SK-N-SH treated with all-trans-retinoic acid at 6 μM for 48 hours (cell line): ENCODE data around the gene IQCN.

Experiments
- ATAC-seq: fragments of 200-7000 bp; cut with Tn5 transposase; 3 replicates; pipeline ENCODE4 v1.9.1; 2020; ENCODE audit warnings: mild to moderate bottlenecking, moderate library complexity
- ARNTL ChIP-seq: fragments of 450-650 bp; formaldehyde crosslinking; IDR thresholded peaks from 2 replicates; pipeline ENCODE4 v1.5.0; 2020; ENCODE audit warnings: low read depth, mild to moderate bottlenecking, moderate library complexity, borderline replicate concordance
- BACH2 ChIP-seq: fragments of 250-450 bp; sonication (Bioruptor Pico); IDR thresholded peaks from 2 replicates; pipeline ENCODE4 v1.9.0; 2021; ENCODE audit warnings: mild to moderate bottlenecking, borderline replicate concordance
- CREB5 ChIP-seq: fragments of 250-450 bp; sonication (Bioruptor Pico); IDR thresholded peaks from 2 replicates; pipeline ENCODE4 v1.5.1; 2020; ENCODE audit warnings: low read depth, mild to moderate bottlenecking, moderate library complexity
- CSDC2 ChIP-seq: fragments of 250-450 bp; sonication (Bioruptor Pico); IDR thresholded peaks from 2 replicates; pipeline ENCODE4 v1.5.0; 2020; ENCODE audit warnings: mild to moderate bottlenecking, moderate library complexity
- CSRNP3 ChIP-seq: fragments of 250-450 bp; sonication (Bioruptor Pico); IDR thresholded peaks from 2 replicates; pipeline ENCODE4 v1.5.1; 2021; ENCODE audit warnings: mild to moderate bottlenecking, moderate library complexity
- ESRRG ChIP-seq: fragments of 250-450 bp; sonication (Bioruptor Pico); IDR thresholded peaks from 2 replicates; pipeline ENCODE4 v1.6.1; 2021; ENCODE audit warnings: mild to moderate bottlenecking
- GLIS3 ChIP-seq: fragments of 250-450 bp; sonication (Bioruptor Pico); IDR thresholded peaks from 2 replicates; pipeline ENCODE4 v1.5.0; 2020; ENCODE audit warnings: mild to moderate bottlenecking, moderate library complexity
- POU6F1 ChIP-seq: fragments of 250-450 bp; sonication (Bioruptor Pico); IDR thresholded peaks from 2 replicates; pipeline ENCODE4 v1.8.0; 2021; ENCODE audit warnings: low read depth, mild to moderate bottlenecking, moderate library complexity, borderline replicate concordance
- PPARA ChIP-seq: fragments of 250-450 bp; sonication (Bioruptor Pico); IDR thresholded peaks from 2 replicates; pipeline ENCODE4 v1.5.0; 2020; ENCODE audit warnings: mild to moderate bottlenecking, borderline replicate concordance
- RARB ChIP-seq: fragments of 250-450 bp; sonication (Bioruptor Pico); IDR thresholded peaks from 2 replicates; pipeline ENCODE4 v1.8.0; 2021; ENCODE audit warnings: mild to moderate bottlenecking, moderate library complexity
- SNAI2 ChIP-seq: fragments of 250-450 bp; sonication (Bioruptor Pico); IDR thresholded peaks from 2 replicates; pipeline ENCODE4 v1.5.0; 2020; ENCODE audit warnings: mild to moderate bottlenecking, moderate library complexity
- TCF4 ChIP-seq: fragments of 250-450 bp; sonication (Bioruptor Pico); IDR thresholded peaks from 2 replicates; pipeline ENCODE4 v1.8.0; 2021; ENCODE audit warnings: mild to moderate bottlenecking, moderate library complexity, borderline replicate concordance
- TOX ChIP-seq: fragments of 250-450 bp; sonication (Bioruptor Pico); IDR thresholded peaks from 2 replicates; pipeline ENCODE4 v1.8.0; 2021; ENCODE audit warnings: mild to moderate bottlenecking, moderate library complexity, borderline replicate concordance
- ZC3H10 ChIP-seq: fragments of 250-450 bp; sonication (Bioruptor Pico); IDR thresholded peaks from 2 replicates; pipeline ENCODE4 v1.5.1; 2021; ENCODE audit warnings: mild to moderate bottlenecking, moderate library complexity
- ZFP3 ChIP-seq: fragments of 250-450 bp; sonication (Bioruptor Pico); IDR thresholded peaks from 2 replicates; pipeline ENCODE4 v1.5.0; 2020; ENCODE audit warnings: mild to moderate bottlenecking, moderate library complexity
- ZFP30 ChIP-seq: fragments of 450-650 bp; formaldehyde crosslinking; IDR thresholded peaks from 2 replicates; pipeline ENCODE4 v1.5.0; 2022; ENCODE audit warnings: mild to moderate bottlenecking, moderate library complexity
- ZNF565 ChIP-seq: fragments of 450-650 bp; formaldehyde crosslinking; conservative IDR thresholded peaks from 2 replicates; pipeline ENCODE4 v1.5.0; 2020; ENCODE audit warnings: low read depth, mild to moderate bottlenecking, moderate library complexity
- ZNF70 ChIP-seq: fragments of 450-650 bp; formaldehyde crosslinking; IDR thresholded peaks from 2 replicates; pipeline ENCODE4 v1.5.0; 2020; ENCODE audit warnings: mild to moderate bottlenecking, moderate library complexity
- ZNF8 ChIP-seq: fragments of 450-650 bp; formaldehyde crosslinking; IDR thresholded peaks from 2 replicates; pipeline ENCODE4 v1.5.0; 2020; ENCODE audit warnings: mild to moderate bottlenecking, moderate library complexity

IQCN gene

GRCh38 chr19:18291019-18291524, 16.8 kb upstream of the IQCN start:
- ATAC-seq: no peak
- no peak for TF ChIP-seq ESRRG (CRISPR knock-in tag)
- no peak for TF ChIP-seq ZNF8 (CRISPR knock-in tag)
- no peak for TF ChIP-seq TOX (CRISPR knock-in tag)
- no peak for TF ChIP-seq PPARA (CRISPR knock-in tag)
- no peak for TF ChIP-seq GLIS3
- TF ChIP-seq POU6F1: no peak
- no peak for TF ChIP-seq BACH2 (CRISPR knock-in tag)
- no peak for TF ChIP-seq CSDC2 (CRISPR knock-in tag)
- TF ChIP-seq RARB: no peak
- no peak for TF ChIP-seq CSRNP3
- no peak for TF ChIP-seq ZNF565
- no peak for TF ChIP-seq ZFP3
- no peak for TF ChIP-seq CREB5 (CRISPR knock-in tag)
- TF ChIP-seq ZNF70 (CRISPR knock-in tag): no peak
- TF ChIP-seq TCF4 (CRISPR knock-in tag): no peak

GRCh38 chr19:18290302-18291018, 16.2 kb upstream of the IQCN start:
- ATAC-seq: no peak

GRCh38 chr19:18289471-18290301, 15.4 kb upstream of the IQCN start:
- TF ChIP-seq PPARA (CRISPR knock-in tag) (no peak), ZFP3 (no peak), ESRRG (CRISPR knock-in tag) (no peak), ZNF70 (CRISPR knock-in tag) (no peak), TCF4 (CRISPR knock-in tag) (no peak), ZFP30 (no peak)
- no peak for ATAC-seq

More at GRCh38 chr19:18290302-18291018, 16.2 kb upstream of the IQCN start:
- TF ChIP-seq CSRNP3 (no peak), SNAI2 (CRISPR knock-in tag) (no peak), CSDC2 (CRISPR knock-in tag) (no peak), POU6F1 (no peak)

GRCh38 chr19:18287836-18288772, 13.9 kb upstream of the IQCN start:
- ATAC-seq: no peak
- no peak for TF ChIP-seq ZNF8 (CRISPR knock-in tag)
- TF ChIP-seq CREB5 (CRISPR knock-in tag): no peak
- TF ChIP-seq CSDC2 (CRISPR knock-in tag): no peak
- no peak for TF ChIP-seq ZC3H10 (CRISPR knock-in tag)
- TF ChIP-seq POU6F1: no peak
- TF ChIP-seq TCF4 (CRISPR knock-in tag): no peak
- no peak for TF ChIP-seq ARNTL (CRISPR knock-in tag)
